Astrocyte (in vitro differentiated cells and primary cell): ENCODE data around the gene FAM222A. TPM values are rescaled to one million over a fixed set of nuclear protein-coding genes. Genes with fewer than 3 reads are reported as not detected.

Experiments used
- DNase-seq: peaks from one replicate; pipeline ENCODE4 v3.0.0-alpha.2; 2010; ENCODE audit warnings: low read depth
- FAIRE-seq: peaks from 2 replicates; lab custom pipeline; 2011; peaks lifted over from hg19 to GRCh38; lab: Jason Lieb, UNC
- H2AFZ ChIP-seq: 2 replicates; pipeline ENCODE4 v1.6.0; 2012; ENCODE audit warnings: low read depth, low read length, inconsistent platforms
- H3K27ac ChIP-seq: 2 replicates; pipeline ENCODE4 v1.5.1; 2011; ENCODE audit warnings: low read depth, low read length, inconsistent platforms
- H3K27me3 ChIP-seq: 2 replicates; pipeline ENCODE4 v1.6.0; 2011; ENCODE audit warnings: low read length, inconsistent platforms; ENCODE audit not compliant: insufficient read depth
- H3K36me3 ChIP-seq: 2 replicates; pipeline ENCODE4 v1.5.1; 2011; ENCODE audit warnings: low read length, inconsistent platforms; ENCODE audit not compliant: insufficient read depth
- H3K4me1 ChIP-seq: 2 replicates; pipeline ENCODE4 v1.5.1; 2011; ENCODE audit warnings: low read length, inconsistent platforms; ENCODE audit not compliant: insufficient read depth
- H3K4me2 ChIP-seq: 2 replicates; pipeline ENCODE4 v1.6.0; 2012; ENCODE audit warnings: low read length, inconsistent platforms
- H3K4me3 ChIP-seq: 2 replicates; pipeline ENCODE4 v1.5.1; 2011; ENCODE audit warnings: low read depth, mild to moderate bottlenecking, low read length, inconsistent platforms; ENCODE audit not compliant: insufficient read depth
- H3K79me2 ChIP-seq: 2 replicates; pipeline ENCODE4 v1.6.0; 2012; ENCODE audit warnings: mild to moderate bottlenecking, low read length, inconsistent platforms; ENCODE audit not compliant: insufficient read depth
- H3K9ac ChIP-seq: 2 replicates; pipeline ENCODE4 v1.6.0; 2012; ENCODE audit warnings: mild to moderate bottlenecking, low read length, inconsistent platforms
- H3K9me3 ChIP-seq: 2 replicates; pipeline ENCODE4 v1.5.1; 2012; ENCODE audit warnings: low read depth, mild to moderate bottlenecking, low read length, inconsistent platforms; ENCODE audit not compliant: insufficient read depth
- H4K20me1 ChIP-seq: 2 replicates; pipeline ENCODE4 v1.6.0; 2012; ENCODE audit warnings: low read length, inconsistent platforms; ENCODE audit not compliant: insufficient read depth
- H3K27ac Mint-ChIP-seq: one replicate; pipeline ENCODE4 v1.8.0; 2021; ENCODE audit warnings: mild to moderate bottlenecking, mixed read lengths; ENCODE audit not compliant: unreplicated experiment
- H3K27me3 Mint-ChIP-seq: one replicate; pipeline ENCODE4 v1.8.0; 2021; ENCODE audit warnings: low read depth, mixed read lengths; ENCODE audit not compliant: unreplicated experiment
- H3K36me3 Mint-ChIP-seq: one replicate; pipeline ENCODE4 v1.8.0; 2021; ENCODE audit warnings: low read depth, mixed read lengths; ENCODE audit not compliant: unreplicated experiment
- H3K4me1 Mint-ChIP-seq: one replicate; pipeline ENCODE4 v1.8.0; 2021; ENCODE audit warnings: low read depth, mixed read lengths; ENCODE audit not compliant: unreplicated experiment
- H3K4me3 Mint-ChIP-seq: one replicate; pipeline ENCODE4 v1.8.0; 2021; ENCODE audit warnings: mild to moderate bottlenecking, moderate library complexity, mixed read lengths; ENCODE audit not compliant: unreplicated experiment
- H3K9me3 Mint-ChIP-seq: one replicate; pipeline ENCODE4 v1.8.0; 2021; ENCODE audit warnings: mild to moderate bottlenecking, mixed read lengths; ENCODE audit not compliant: unreplicated experiment
- CTCF ChIP-seq: IDR thresholded peaks from 2 replicates; pipeline ENCODE4 v1.5.1; 2011; ENCODE audit warnings: low read depth, mild to moderate bottlenecking, inconsistent platforms, low read length, moderate library complexity; ENCODE audit not compliant: insufficient read depth
- EZH2 ChIP-seq: IDR thresholded peaks from 2 replicates; pipeline ENCODE4 v1.6.1; 2012; ENCODE audit warnings: mild to moderate bottlenecking, low read length, inconsistent platforms; ENCODE audit not compliant: insufficient read depth
- total RNA-seq: library from RNA; stranded (reverse); gene quantifications from 2 replicates; pipeline ENCODE4 v1.2.1, GENCODE V29; 2021

The FAM222A gene
- total RNA-seq, 1 donor from 2014 or later, result 1.2 TPM

DNA sequence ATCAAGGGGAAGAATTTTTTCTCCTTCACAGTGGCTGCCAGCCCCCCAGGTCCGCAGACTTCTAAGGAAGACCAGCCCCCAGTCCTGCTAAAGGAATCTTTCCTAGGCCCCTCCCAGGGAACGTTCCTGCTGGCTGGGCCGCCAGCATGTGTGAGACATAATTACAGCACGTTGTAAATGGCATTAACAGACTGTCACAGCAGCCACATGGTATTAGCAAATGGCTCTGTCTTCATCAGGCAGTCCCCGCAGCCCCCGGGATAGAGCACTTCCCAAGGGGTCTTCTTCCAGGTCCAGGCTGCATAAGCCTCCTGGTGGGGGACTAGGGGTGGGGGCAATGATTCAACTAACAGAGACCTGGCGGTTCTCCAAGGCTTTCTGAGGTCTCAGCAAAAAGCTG lies 34.9 kb upstream of the FAM222A start:
- DNase-seq, result no peak
- Histone ChIP-seq H2AFZ (no peak overlapping the region), H3K27me3 (peaks cover 30% of the 10 kb centered on the region)

DNA sequence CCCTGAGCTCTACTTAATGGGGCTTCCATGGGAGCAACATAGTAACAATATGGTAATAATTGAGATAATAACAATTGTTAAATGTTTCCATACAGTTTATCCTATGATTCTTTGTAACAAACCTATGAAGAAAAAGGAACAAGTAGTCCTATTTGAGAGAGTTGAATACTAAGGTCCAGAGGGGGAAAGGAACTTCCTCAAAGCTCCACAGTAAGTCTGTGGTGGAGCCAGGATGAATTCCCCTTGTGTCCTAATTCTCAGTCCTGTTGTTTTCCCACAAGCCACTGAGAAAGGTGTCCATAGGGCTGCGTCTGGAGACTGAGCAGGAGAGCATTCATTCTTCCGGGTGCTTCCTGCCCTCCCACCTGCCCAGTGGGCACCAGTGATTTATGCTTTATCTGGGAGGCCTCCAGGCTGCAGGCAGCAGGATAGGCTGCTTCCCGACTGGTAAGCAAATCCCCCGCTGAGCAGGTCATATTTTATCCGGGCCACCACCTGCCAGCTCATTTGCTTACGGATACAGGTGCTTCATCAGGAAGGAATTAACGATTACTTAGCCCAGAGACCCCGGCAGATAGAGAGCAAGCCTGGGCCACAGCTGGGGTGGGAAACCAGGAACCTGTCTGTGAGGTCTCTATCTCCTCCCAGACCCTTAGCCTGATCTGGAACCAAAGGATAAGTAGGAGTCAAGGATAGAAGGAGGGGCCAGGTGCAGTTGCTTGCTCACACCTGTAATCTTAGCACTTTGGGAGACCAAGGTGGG lies 33.9 kb upstream of the FAM222A start:
- Mint-ChIP-seq H3K4me3 (no peak overlapping the region), H3K27me3 (peaks cover 6% of the 10 kb centered on the region), H3K4me1 (no peaks in the 10 kb centered on the region), H3K27ac (no peak overlapping the region), H3K9me3 (no peaks in the 10 kb centered on the region), H3K36me3 (no peaks in the 10 kb centered on the region)
- no peaks in the 10 kb centered on the region for H3K36me3 ChIP-seq
- no peak overlapping the region for H2AFZ ChIP-seq
- no peak overlapping the region for H3K9ac ChIP-seq
- H3K4me2 ChIP-seq, result no peak overlapping the region
- no peak for TF ChIP-seq CTCF
- TF ChIP-seq EZH2, result no peak
- DNase-seq, result no peak
- H4K20me1 ChIP-seq, result no peaks in the 10 kb centered on the region
- H3K4me3 ChIP-seq, result no peak overlapping the region
- FAIRE-seq, result no peak
- H3K27me3 ChIP-seq, result peaks cover 30% of the 10 kb centered on the region
- H3K4me1 ChIP-seq, result no peaks in the 10 kb centered on the region
- H3K27ac ChIP-seq, result no peak overlapping the region
- no peaks in the 10 kb centered on the region for H3K79me2 ChIP-seq
- H3K9me3 ChIP-seq, result no peaks in the 10 kb centered on the region

More for the DNA sequence above, 34.9 kb upstream of the FAM222A start:
- no peaks in the 10 kb centered on the region for H3K79me2 ChIP-seq
- no peaks in the 10 kb centered on the region for H3K9me3 ChIP-seq
- H3K4me2 ChIP-seq, result no peak overlapping the region
- Mint-ChIP-seq H3K36me3 (no peaks in the 10 kb centered on the region), H3K4me1 (no peaks in the 10 kb centered on the region), H3K27ac (no peak overlapping the region), H3K4me3 (no peak overlapping the region), H3K9me3 (no peaks in the 10 kb centered on the region), H3K27me3 (peaks cover 6% of the 10 kb centered on the region)
- H3K27ac ChIP-seq, result no peak overlapping the region
- H3K9ac ChIP-seq, result no peak overlapping the region
- no peaks in the 10 kb centered on the region for H3K4me1 ChIP-seq
- TF ChIP-seq EZH2 (no peak), CTCF (no peak)
- H3K36me3 ChIP-seq, result no peaks in the 10 kb centered on the region
- FAIRE-seq, result no peak
- H4K20me1 ChIP-seq, result no peaks in the 10 kb centered on the region
- no peak overlapping the region for H3K4me3 ChIP-seq
